T-helper 1 cell treated with Interleukin-12 subunit alpha and Interleukin-12 subunit beta and Interleukin-4 antibody, amounts not matched to agents 30 μg/mL and 1 μg/mL, for 36 hours (primary cell): ENCODE measurements around the gene FCN3.

Experiments
- H3K27ac Mint-ChIP-seq: one replicate; pipeline ENCODE4 v1.8.0; 2021; ENCODE audit warnings: mild to moderate bottlenecking, mixed read lengths
- H3K27me3 Mint-ChIP-seq: one replicate; pipeline ENCODE4 v1.8.0; 2021; ENCODE audit warnings: low read depth, mixed read lengths
- H3K36me3 Mint-ChIP-seq: one replicate; pipeline ENCODE4 v1.8.0; 2021; ENCODE audit warnings: low read depth, mixed read lengths
- H3K4me1 Mint-ChIP-seq: one replicate; pipeline ENCODE4 v1.8.0; 2021; ENCODE audit warnings: low read depth, mixed read lengths
- H3K4me3 Mint-ChIP-seq: one replicate; pipeline ENCODE4 v1.8.0; 2021; ENCODE audit warnings: mild to moderate bottlenecking, moderate library complexity, mixed read lengths
- H3K9me3 Mint-ChIP-seq: one replicate; pipeline ENCODE4 v1.8.0; 2021; ENCODE audit warnings: mixed read lengths

Gene FCN3

DNA sequence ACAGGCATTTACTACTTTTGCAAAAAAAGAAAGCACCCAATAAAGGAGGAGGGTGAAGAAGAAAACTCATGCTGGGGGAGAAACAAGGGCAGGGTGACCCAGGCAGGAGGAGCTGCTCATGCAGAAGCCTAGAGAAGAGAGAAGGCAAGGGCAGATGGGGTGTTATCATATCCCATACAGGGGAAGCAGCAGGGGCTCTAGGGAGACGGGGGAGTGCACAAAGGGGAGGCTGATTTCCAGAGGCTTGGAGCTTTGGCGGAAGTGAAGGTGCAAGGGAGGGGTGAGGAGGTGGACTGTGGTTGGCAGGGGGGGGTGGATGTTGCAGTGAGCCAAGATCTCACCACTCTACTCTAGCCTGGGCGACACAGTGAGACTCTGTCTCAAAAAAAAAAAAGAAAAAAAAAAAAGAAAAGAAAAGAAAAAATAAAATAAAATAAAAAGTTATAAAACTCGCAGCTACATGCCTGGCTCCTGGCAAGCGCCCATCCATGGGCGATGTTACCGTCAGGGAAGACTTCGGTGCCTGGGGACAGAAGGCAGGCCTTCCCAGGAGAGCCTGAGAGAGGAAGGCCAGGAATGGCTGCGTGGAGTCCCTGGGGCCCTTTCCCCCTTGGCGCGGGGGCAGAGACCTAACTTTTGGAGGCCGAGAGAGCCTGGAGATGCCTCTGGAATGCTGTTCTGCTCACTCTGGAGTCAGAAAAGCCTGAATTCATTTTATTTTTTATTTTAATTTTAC lies 3.3 kb upstream of the FCN3 start:
- Mint-ChIP-seq H3K4me3 (no peak overlapping the region), H3K27ac (no peak overlapping the region), H3K27me3 (peaks cover 11% of the 10 kb centered on the region), H3K9me3 (no peaks in the 10 kb centered on the region), H3K4me1 (no peaks in the 10 kb centered on the region), H3K36me3 (no peaks in the 10 kb centered on the region)

- Mint-ChIP-seq H3K27me3 (no peaks in the 10 kb centered on the region), H3K36me3 (no peaks in the 10 kb centered on the region), H3K4me3 (no peak overlapping the region), H3K4me1 (peaks cover 9% of the 10 kb centered on the region), H3K9me3 (no peaks in the 10 kb centered on the region), H3K27ac (no peak overlapping the region)
Measured at GRCh38 chr1:27372808-27373690, 1.6 kb downstream of the FCN3 start.

GRCh38 chr1:27372022-27372807 lies 2.4 kb downstream of the FCN3 start:
- no peaks in the 10 kb centered on the region for H3K27me3 Mint-ChIP-seq
- H3K27ac Mint-ChIP-seq, result no peak overlapping the region
- no peaks in the 10 kb centered on the region for H3K9me3 Mint-ChIP-seq
- peaks cover 14% of the 10 kb centered on the region for H3K4me1 Mint-ChIP-seq
- no peak overlapping the region for H3K4me3 Mint-ChIP-seq
- H3K36me3 Mint-ChIP-seq, result no peaks in the 10 kb centered on the region

- Mint-ChIP-seq H3K27me3 (no peaks in the 10 kb centered on the region), H3K36me3 (no peaks in the 10 kb centered on the region), H3K4me1 (peaks cover 27% of the 10 kb centered on the region), H3K4me3 (no peak overlapping the region), H3K27ac (peak overlapping the region; percentile 50), H3K9me3 (no peaks in the 10 kb centered on the region)
Measured at GRCh38 chr1:27368869-27369582, 5.6 kb downstream of the FCN3 start.

DNA sequence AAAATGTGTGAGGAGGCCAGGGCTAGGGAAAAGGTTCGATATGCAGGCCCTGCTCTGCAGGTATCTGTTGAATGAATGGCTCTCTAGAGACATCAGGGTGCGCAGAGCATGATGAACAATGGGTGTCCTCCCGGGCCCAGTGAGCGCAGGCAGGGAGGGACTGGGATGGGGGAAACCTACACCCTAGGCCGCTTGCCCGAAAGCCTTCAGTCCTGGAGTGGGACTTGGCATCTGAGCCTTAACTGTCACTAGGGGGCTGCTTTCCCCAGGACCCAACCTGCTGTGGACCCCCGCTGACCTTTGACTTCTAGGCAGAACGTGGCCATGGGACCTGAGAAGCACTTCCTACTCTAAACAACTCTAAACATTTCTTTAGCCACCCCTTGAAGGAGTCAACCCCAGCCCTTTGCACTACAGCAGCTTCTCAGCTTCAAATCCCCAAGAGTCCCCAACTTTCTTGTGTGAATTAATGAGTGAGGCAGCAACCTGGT lies 7.4 kb downstream of the FCN3 start:
- Mint-ChIP-seq H3K4me3 (peak overlapping the region; percentile 84), H3K27me3 (no peaks in the 10 kb centered on the region), H3K27ac (peak overlapping the region; percentile 80), H3K4me1 (peaks cover 27% of the 10 kb centered on the region), H3K36me3 (no peaks in the 10 kb centered on the region), H3K9me3 (no peaks in the 10 kb centered on the region)

GRCh38 chr1:27366411-27367159 lies 8.0 kb downstream of the FCN3 start, which contains the start of gene MAP3K6:
Gene MAP3K6, minus strand, starts transcription at chr1:27366961. Its CDS starts 364 bp downstream, at chr1:27366597.
- Mint-ChIP-seq H3K4me3 (peak within 1 kb of the TSS; percentile 92), H3K4me1 (peaks cover 27% of the 10 kb centered on the region), H3K27ac (peak within 1 kb of the TSS; percentile 88), H3K9me3 (no peaks in the 10 kb centered on the region), H3K36me3 (no peaks in the 10 kb centered on the region), H3K27me3 (no peaks in the 10 kb centered on the region)

DNA sequence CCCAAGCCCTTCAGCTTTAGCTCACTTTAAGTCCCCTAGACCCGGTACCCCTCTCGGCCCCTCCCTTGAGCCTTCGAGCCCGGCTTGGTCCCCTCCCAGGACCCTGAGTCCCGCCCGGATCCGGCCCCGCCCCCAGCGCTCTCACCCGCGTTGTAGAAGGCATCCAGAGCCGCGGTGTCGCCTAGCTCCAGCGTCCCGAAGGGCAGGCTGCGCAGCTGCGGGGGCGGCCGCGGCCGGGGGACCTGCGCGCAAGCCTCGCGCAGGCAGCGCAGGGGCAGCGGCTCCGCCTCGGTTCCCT lies 8.6 kb downstream of the FCN3 start:
- H3K9me3 Mint-ChIP-seq, result no peaks in the 10 kb centered on the region
- H3K4me1 Mint-ChIP-seq, result peaks cover 27% of the 10 kb centered on the region
- H3K27ac Mint-ChIP-seq, result peak overlapping the region; percentile 88
- peak overlapping the region; percentile 92 for H3K4me3 Mint-ChIP-seq
- no peaks in the 10 kb centered on the region for H3K36me3 Mint-ChIP-seq
- no peaks in the 10 kb centered on the region for H3K27me3 Mint-ChIP-seq

DNA sequence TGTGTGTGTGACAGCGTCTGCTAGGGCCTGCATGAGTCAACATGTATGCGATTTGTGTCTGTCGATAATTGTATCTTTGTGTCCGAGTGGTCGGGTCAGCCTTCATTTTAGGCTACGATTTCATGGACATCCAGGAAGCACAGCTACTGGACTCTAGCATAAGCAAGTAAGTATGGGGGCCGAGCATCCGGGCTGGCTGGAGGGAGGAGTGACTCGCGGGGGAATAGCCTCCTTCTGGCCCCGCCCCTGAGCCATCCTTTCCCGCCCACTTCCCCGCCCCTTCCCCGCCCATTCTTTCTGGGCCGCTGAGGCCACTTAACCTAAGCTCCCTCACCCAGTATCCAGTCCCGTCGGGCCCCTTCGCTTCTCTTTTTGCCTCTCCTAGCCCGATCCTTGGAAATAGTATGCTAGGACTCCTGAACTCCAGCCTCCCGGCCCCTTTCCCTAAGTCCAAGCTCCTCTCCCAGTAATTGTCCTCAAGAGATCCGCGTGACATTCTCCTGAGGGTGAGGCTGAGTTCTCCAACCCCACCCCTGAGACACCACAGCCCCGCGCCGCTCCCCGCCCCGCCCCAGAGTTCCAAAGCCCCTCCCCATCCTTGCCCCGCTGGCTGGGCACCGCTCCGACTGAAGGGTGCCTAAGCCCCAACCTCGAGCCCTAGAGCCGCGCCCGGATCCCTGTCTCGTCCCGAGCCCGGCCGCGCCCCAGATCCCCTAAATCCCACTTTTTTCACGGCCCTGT lies 9.1 kb downstream of the FCN3 start:
- Mint-ChIP-seq H3K4me3 (peak overlapping the region; percentile 92), H3K27ac (peak overlapping the region; percentile 88), H3K27me3 (no peaks in the 10 kb centered on the region), H3K36me3 (no peaks in the 10 kb centered on the region), H3K9me3 (no peaks in the 10 kb centered on the region), H3K4me1 (peaks cover 27% of the 10 kb centered on the region)

- H3K9me3 Mint-ChIP-seq, result no peaks in the 10 kb centered on the region
- no peaks in the 10 kb centered on the region for H3K36me3 Mint-ChIP-seq
- H3K4me3 Mint-ChIP-seq, result peak overlapping the region; percentile 92
- peaks cover 30% of the 10 kb centered on the region for H3K4me1 Mint-ChIP-seq
- H3K27me3 Mint-ChIP-seq, result no peaks in the 10 kb centered on the region
- H3K27ac Mint-ChIP-seq, result peak overlapping the region; percentile 88
Measured at GRCh38 chr1:27364696-27365371, 9.8 kb downstream of the FCN3 start.

GRCh38 chr1:27363766-27364695 lies 10.6 kb downstream of the FCN3 start:
- Mint-ChIP-seq H3K27me3 (no peaks in the 10 kb centered on the region), H3K4me1 (peaks cover 28% of the 10 kb centered on the region), H3K4me3 (no peak overlapping the region), H3K27ac (peak overlapping the region; percentile 46), H3K9me3 (no peaks in the 10 kb centered on the region), H3K36me3 (peaks cover 2% of the 10 kb centered on the region)

- Mint-ChIP-seq H3K27ac (no peak overlapping the region), H3K9me3 (no peaks in the 10 kb centered on the region), H3K4me1 (peaks cover 22% of the 10 kb centered on the region), H3K27me3 (no peaks in the 10 kb centered on the region), H3K36me3 (peaks cover 3% of the 10 kb centered on the region), H3K4me3 (no peak overlapping the region)
Measured at GRCh38 chr1:27361553-27361952, 13.1 kb downstream of the FCN3 start.

DNA sequence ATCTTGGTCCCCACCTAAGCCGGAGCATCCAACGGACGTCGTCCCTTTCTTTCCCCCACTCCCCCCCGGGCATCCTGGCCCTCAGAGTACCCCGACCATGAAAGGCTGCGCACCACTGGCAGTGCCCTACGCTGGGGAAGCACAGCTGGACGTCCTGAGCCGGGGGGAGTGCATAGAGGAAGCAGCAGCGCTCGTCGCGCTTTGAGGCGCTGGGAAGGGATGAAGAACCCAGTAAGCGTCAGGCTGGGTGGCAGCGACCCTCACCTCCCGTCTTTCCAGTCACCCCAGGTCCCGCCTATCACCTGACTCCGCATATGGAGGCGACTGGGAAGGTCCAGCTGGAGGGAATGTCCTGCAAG lies 13.6 kb downstream of the FCN3 start:
- Mint-ChIP-seq H3K4me3 (no peak overlapping the region), H3K4me1 (peaks cover 22% of the 10 kb centered on the region), H3K36me3 (peaks cover 3% of the 10 kb centered on the region), H3K27ac (no peak overlapping the region), H3K9me3 (no peaks in the 10 kb centered on the region), H3K27me3 (no peaks in the 10 kb centered on the region)
